GM23248 (cell line): ENCODE results near the gene SPOCK3.

Source experiments
- EZH2 ChIP-seq: fragments of 200-600 bp; sonication (generic); IDR thresholded peaks from 2 replicates; pipeline ENCODE4 v1.6.1; 2018; ENCODE audit warnings: antibody characterized with exemption, mild to moderate bottlenecking; ENCODE audit not compliant: insufficient read depth, poor library complexity, severe bottlenecking
- EZH2phosphoT487 ChIP-seq: fragments of 200-600 bp; sonication (generic); IDR thresholded peaks from 2 replicates; pipeline ENCODE4 v1.6.1; 2018; ENCODE audit warnings: antibody characterized with exemption, moderate library complexity, mild to moderate bottlenecking, low read depth; ENCODE audit not compliant: insufficient read depth

DNA sequence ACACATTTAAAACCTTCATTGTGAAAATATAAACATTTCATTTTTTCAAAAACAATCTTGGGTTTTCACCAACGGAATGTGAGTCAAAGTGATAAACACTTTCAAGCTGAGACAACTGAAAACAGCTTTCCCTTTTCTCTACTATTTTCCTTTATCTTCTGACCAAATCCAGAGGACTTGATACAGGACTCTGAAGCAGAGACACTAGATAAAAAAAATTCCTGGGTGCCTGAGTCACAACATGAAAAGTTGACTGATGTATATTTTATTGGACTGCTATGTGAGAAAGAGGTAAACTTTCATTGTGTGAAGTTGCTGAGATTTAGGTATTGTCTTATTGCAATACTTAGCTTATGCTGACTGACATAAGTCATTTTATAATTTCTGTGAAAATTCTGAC lies 411.2 kb downstream of the SPOCK3 start:
- TF ChIP-seq EZH2, result no peak
- TF ChIP-seq EZH2phosphoT487, result no peak
